NCI-H524 (cell line): ENCODE measurements around the gene GPC3.
"Not testable (repeated sequence)": the region's sequence is repeated elsewhere in the genome, so short reads cannot be mapped to it uniquely, and the experiment has no call there.

ENCODE experiments used
- DNase-seq, 2 experiments: peaks; one replicate each; lab custom pipeline; 2025; lab: John Stamatoyannopoulos, UW

GPC3 gene

DNA sequence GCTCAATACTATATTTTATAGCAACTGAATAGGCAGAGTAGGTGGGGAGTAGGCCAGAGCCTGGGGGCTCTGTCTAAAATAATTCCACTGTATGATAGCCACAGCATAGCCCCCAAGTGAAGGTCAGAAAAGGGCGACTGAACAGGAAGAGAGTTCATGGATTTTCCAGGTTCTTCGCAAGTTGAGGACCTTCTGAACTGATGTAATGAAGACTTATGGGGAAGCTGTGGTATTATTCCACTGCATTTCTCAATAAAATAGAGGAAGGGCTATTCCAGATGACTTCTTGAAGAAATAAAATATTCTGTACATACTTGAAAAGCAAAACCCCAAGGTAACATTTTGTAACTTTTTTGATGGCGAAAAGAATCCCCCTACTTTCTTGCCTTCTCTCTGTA is 338.7 kb downstream of the GPC3 start:
- no peak for DNase-seq

DNA sequence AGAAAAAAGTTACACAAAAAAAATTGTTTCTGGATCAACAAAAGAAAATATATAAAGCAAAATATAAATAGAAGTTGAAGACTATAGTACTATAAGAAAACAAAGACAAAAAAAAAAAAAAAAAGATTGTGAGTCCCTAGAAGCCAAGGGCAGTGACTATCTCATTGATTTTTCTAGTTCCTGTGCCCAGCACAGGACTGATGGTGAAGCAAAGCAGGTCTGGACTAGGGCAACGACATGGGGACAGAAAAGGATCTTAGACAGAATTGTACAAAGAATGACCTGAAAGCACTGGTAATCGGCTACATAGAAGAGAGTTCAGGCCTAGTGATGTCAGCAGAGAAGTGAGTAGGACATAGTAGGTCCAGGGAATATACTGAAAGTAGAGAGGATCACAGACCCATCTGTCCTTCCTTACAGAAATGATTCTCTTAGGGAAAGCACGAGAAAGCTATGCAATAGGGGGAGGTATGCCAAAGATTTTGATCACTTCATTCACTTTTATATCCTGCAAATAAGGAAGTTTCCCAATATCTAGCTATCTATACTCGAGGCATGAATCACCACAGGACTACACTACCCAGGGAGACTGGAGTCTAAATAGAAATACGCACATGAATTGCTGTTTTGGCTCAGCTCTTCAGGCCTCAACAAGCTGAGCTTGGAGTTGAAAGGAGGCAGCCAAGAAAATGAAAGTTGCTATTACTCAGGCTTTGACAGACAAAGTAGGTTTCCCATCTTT is 339.2 kb downstream of the GPC3 start:
- DNase-seq, result no peak

GRCh38 chrX:133645256-133645655 is 340.1 kb downstream of the GPC3 start:
- DNase-seq, result no peak

DNA sequence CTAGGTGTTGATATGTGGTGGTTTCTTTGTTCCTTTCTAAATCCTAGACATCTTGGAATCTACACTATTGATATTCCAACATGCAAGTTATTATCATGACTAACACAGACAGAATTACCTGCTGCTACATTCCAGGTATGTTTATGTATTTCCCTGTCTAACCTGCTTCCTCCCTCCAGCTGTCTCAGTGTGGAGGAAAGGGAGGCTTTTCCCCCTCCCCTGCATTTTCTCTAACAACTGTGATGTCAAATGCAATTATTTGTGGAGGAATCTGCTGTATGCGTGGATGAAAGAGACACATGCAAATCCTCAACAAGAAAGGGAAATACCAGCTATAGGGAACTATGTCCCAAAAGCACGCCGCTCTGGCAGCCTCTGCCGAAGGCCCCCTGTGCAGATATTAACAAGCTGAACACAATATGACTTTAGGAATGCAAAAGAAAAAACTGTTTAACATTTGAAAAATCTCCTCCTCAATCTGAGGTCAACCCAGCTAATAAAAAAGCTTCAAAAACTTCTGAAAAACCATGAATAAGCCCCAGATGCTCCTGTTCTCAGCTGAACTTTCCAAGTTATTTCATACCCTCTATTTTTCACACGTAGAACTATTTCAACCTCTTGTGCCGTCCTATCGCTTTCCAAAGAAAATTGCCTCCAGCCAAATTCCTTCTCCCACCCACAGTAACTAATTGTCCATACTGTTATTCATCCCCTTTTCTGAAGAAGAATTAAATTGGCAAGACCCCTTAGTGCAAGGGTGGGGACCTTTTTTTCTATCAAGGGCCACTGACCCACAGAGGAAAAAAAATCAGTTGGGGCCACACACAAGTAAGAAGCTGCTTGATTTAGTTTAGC is 345.0 kb downstream of the GPC3 start:
- no peak for DNase-seq

DNA sequence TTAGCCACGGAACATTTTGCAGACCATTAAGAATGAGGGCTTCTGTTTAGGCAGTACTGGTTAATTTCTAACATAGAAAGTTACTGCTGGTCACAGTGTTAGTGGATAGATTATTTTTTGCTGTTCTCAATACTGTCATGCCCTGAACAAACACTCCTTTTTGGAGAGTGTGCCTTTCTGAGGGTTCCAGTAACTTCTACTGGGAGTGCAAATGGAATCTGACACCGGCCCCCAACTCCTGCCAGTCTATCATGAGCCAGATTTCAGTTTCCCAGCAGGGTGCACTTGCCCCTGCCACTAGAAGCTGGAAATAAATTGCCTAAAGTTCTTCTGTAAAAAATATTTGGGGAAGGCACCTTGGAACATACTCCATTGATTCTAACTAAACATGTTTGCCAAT is 345.7 kb downstream of the GPC3 start:
- DNase-seq, result no peak

GRCh38 chrX:133638285-133638684 is 347.1 kb downstream of the GPC3 start:
- DNase-seq, result no peak

GRCh38 chrX:133637765-133638164 is 347.6 kb downstream of the GPC3 start:
- DNase-seq, result no peak

DNA sequence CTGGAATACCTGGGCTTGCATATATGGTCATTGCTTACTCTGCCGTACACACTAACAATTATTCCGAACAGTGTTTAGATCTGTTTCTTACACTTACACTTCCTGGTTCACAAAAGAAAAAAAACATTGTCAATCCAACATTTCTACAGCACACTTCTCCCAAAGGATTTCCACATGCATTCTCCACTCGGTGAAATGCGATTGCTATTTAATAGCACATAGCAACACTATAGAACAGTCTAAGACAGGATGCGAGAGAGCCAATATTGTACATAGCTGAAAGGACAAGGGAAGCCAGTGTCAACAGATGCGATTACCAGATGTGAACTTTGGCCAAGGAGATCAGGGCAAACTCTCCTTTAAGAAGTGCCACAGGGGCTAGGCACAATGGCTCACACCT is 349.4 kb downstream of the GPC3 start:
- DNase-seq, result no peak

- no peak for DNase-seq
Measured at GRCh38 chrX:133634416-133634815, 351.0 kb downstream of the GPC3 start.

- DNase-seq, result no peak
Measured at GRCh38 chrX:133633950-133634349, 351.4 kb downstream of the GPC3 start.

GRCh38 chrX:133633162-133633561 is 352.2 kb downstream of the GPC3 start:
- no peak for DNase-seq

- no peak for DNase-seq
Measured at GRCh38 chrX:133630362-133630761, 355.0 kb downstream of the GPC3 start.

- DNase-seq, result no peak
Measured at GRCh38 chrX:133627673-133628072, 357.7 kb downstream of the GPC3 start.

GRCh38 chrX:133621384-133621783 is 364.0 kb downstream of the GPC3 start:
- DNase-seq, result not testable (repeated sequence)

DNA sequence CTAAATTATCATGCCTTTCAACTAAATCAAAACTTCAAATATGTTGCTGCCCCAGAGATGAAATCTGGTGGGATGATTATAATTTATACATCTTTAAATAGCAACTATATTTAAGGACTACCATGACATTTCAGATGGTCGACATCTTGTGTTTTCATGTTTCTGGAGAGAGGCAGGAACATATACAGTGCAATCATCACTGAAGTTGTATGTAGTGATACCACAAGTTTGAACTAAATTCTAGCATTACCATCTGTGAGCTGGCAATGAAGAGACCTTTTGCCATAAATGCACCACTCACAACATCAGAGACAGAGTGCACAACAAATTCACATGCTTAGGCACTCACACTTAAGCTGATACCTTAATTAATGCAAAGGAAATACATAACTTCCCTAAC is 373.7 kb downstream of the GPC3 start:
- DNase-seq, result no peak

DNA sequence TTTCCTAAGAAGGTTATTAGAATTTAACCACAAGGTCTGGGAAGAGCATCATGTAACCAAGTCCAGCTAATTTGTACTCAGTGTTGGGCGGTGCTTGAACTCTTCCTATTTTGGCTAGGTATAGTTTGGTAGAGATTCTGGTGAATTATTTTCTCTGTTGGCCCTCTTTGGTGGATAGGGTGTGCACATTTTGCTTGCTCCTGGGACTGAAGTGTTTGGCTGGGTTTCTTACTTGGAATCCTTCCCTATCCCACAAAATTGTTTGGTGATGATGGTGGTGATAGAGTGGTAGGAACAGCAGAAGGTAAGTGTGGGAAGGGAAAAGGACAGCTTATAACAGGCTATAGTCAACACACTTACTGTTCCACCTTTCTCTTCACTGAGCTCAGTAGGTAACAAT is 375.3 kb downstream of the GPC3 start:
- DNase-seq, result no peak

DNA sequence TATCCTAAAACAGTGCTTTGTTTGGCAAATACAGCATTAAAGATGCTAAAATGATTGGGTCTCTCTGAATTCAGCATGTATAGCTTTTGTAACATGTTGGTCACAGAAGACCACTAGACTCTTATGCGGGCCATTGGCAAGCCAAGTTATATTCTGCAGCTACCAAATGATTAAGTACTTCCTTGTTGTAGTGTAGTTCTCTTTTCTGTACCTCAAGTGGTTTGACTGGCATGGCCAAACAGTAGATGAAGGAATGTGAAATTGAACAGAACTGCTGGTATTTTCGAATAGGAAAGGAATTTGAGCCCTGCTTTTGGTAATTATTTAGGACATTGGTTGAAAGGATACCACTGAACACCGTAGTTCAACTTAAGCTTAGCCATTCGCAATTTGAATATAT is 376.2 kb downstream of the GPC3 start:
- no peak for DNase-seq

GRCh38 chrX:133608406-133608805 is 377.0 kb downstream of the GPC3 start:
- DNase-seq, result no peak

- DNase-seq, result no peak
Measured at GRCh38 chrX:133607419-133608348, 377.7 kb downstream of the GPC3 start.

- no peak for DNase-seq
Measured at GRCh38 chrX:133606990-133607389, 378.4 kb downstream of the GPC3 start.

DNA sequence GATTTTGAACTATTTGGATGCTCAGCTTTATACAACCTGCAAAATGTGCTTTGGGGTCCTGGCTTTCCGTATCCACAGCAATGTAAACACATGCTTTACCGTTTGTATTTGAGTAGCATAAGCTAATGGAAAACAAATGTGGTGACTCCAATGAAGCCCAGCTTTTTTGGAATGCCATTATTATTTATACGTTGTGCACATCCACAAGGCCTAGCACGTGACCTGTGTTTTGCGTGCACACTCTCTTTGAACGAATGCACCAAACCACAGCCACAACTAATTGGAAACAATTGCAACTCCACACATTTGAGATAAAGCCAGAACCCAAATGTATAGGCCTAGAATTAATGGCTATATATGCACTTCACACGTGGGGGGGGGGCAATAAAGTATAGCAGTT is 380.6 kb downstream of the GPC3 start:
- DNase-seq, result no peak

DNA sequence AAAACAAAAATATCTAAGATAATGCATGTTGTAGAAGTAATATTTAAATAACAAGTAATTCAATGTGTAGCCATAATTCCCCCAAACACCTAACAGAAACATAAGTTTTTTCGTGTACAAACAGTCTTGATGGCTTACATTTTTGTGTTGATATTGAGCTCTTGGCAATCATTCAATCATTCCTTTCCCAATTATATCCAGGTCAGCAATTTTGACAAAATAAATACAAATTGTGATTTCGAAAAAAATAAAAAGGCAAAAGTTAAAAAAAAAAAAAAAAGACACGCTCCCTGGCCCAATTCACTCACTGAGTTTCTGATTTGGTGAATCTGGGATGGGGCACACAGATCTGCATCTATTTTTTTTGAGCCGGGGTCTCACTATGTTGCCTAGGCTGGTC is 382.5 kb downstream of the GPC3 start:
- DNase-seq, result no peak
